ENCODE data around the gene SESN1.

SESN1 gene

GRCh38 chr6:108966251-108966650 is 128.4 kb downstream of the SESN1 start:
- TF ChIP-seq, protein P1, sequence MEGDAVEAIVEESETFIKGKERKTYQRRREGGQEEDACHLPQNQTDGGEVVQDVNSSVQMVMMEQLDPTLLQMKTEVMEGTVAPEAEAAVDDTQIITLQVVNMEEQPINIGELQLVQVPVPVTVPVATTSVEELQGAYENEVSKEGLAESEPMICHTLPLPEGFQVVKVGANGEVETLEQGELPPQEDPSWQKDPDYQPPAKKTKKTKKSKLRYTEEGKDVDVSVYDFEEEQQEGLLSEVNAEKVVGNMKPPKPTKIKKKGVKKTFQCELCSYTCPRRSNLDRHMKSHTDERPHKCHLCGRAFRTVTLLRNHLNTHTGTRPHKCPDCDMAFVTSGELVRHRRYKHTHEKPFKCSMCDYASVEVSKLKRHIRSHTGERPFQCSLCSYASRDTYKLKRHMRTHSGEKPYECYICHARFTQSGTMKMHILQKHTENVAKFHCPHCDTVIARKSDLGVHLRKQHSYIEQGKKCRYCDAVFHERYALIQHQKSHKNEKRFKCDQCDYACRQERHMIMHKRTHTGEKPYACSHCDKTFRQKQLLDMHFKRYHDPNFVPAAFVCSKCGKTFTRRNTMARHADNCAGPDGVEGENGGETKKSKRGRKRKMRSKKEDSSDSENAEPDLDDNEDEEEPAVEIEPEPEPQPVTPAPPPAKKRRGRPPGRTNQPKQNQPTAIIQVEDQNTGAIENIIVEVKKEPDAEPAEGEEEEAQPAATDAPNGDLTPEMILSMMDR (conservative IDR thresholded peaks at IDR 0.05; ENCODE audit: low read depth, low read length) = no peak
- H3K4me3 ChIP-seq (ENCODE audit: low read length) = no peak overlapping the region
- DNase-seq (ENCODE audit: low read depth) = no peak

DNA sequence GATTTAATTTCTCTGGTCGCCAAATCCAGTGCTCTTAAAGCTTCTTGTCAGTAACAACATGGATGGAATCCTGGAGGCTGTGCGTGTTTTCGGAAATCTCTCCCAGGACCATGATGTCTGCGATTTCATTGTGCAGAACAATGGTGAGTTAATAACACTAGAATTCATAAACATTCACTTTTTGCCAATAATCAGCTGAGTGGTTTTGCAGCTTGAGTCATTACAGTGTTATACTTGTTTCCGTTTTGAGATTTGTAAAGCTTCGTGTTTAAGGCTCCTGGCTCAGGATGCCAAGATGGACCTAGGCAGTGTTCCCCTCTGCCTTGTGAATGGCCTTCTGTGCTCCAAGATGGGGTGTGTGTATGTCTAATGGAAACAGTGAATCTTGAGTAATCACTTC is 132.7 kb downstream of the SESN1 start:
- no peak for DNase-seq (ENCODE audit: low read depth)
- TF ChIP-seq, protein P1 (conservative IDR thresholded peaks at IDR 0.05; ENCODE audit: low read depth, low read length) = no peak
- H3K4me3 ChIP-seq (ENCODE audit: low read length) = no peak overlapping the region

- DNase-seq (ENCODE audit: low read depth) = no peak
- H3K4me3 ChIP-seq (ENCODE audit: low read length) = no peak overlapping the region
- TF ChIP-seq, protein P1 (conservative IDR thresholded peaks at IDR 0.05; ENCODE audit: low read depth, low read length) = no peak
Measured at GRCh38 chr6:108961077-108961476, 133.6 kb downstream of the SESN1 start.

DNA sequence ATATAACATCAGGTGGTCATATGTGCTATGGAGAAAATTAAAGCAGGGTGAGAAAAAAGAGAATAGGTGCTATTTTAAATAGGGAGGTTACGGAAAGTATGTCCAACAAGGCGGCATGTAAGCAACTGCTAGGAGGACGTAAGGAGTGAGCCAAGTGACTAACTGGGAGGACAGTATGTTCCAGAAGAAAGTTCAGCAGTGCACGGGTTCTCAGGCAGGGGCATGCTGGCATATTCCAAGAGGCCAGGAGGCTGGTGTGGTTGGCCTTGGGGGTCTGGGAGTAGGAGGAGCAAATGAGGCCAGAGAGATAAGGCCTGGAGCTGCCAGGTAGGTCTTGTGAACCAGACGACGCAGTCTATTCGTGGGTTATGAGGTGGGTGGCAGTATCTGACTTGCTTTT is 134.0 kb downstream of the SESN1 start:
- no peak overlapping the region for H3K4me3 ChIP-seq (ENCODE audit: low read length)
- TF ChIP-seq, protein P1 (conservative IDR thresholded peaks at IDR 0.05; ENCODE audit: low read depth, low read length) = no peak
- no peak for DNase-seq (ENCODE audit: low read depth)

DNA sequence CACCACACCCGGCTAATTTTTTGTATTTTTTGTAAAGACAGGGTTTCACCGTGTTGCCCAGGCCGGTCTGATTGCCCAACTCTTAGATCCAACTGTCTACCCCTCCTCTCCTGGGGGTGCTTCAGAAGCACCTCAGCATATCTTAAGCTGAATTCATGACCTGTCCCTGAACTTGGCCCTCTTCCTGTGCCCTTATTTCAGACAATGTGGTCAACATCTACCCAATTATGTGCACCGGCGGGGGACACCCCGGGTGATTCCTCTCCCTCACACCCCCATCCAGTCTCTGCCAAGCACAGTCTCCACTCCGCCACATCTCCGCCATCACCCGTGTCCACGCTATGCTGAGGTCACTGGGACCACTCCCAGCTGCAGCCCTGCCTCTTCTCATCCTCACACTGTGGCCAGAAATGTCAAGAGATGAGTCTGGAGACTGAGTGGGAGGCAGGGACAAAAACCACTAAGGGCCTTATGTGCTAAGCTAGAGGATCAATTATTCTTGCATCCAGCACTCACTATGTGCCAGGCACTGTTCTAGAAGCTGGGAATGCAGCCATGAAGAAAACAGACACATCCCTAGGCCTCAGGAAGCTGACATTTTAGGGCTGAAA is 134.6 kb downstream of the SESN1 start:
- TF ChIP-seq, protein P1 (conservative IDR thresholded peaks at IDR 0.05; ENCODE audit: low read depth, low read length) = no peak

GRCh38 chr6:108958900-108959770 is 135.5 kb downstream of the SESN1 start:
- H3K4me3 ChIP-seq (ENCODE audit: low read length) = no peak overlapping the region
- DNase-seq (ENCODE audit: low read depth) = no peak
- TF ChIP-seq, protein P1 (conservative IDR thresholded peaks at IDR 0.05; ENCODE audit: low read depth, low read length) = no peak

More for the DNA sequence above, 134.6 kb downstream of the SESN1 start:
- H3K4me3 ChIP-seq (ENCODE audit: low read length) = no peak overlapping the region
- no peak for DNase-seq (ENCODE audit: low read depth)

DNA sequence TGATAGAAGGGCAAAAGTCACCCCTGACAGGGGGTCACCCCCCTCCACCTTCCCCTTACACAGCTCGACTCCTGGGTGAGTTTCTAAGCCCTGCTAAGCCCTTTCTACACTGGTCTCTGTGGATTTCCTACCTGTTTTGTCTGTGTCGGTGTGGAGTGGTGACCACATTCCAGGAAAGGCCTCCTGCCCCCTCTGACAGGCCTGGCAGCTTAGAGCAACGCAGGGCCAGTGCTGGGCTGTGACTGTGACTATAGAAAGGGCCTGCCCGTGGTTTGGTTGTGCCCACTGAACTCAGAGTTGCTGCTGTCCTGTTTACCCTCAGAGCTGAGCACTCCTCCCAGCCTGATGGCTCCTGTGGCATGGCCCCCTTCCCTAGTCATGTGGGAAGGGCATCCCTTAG is 137.4 kb downstream of the SESN1 start:
- no peak for DNase-seq (ENCODE audit: low read depth)
- TF ChIP-seq, protein P1 (conservative IDR thresholded peaks at IDR 0.05; ENCODE audit: low read depth, low read length) = no peak
- H3K4me3 ChIP-seq (ENCODE audit: low read length) = no peak overlapping the region
